Glutamatergic neuron (in vitro differentiated cells): ENCODE results near the gene RNF182. TPM values are rescaled to one million over a fixed set of nuclear protein-coding genes. Genes with fewer than 3 reads are reported as not detected.

Experiments used
- DNase-seq: peaks from one replicate; pipeline ENCODE4 v3.0.0; 2022
- H3K27ac Mint-ChIP-seq: one replicate; pipeline ENCODE4 v1.8.0; 2020; ENCODE audit warnings: mild to moderate bottlenecking, mixed read lengths, inconsistent platforms; ENCODE audit not compliant: unreplicated experiment
- H3K27me3 Mint-ChIP-seq: one replicate; pipeline ENCODE4 v1.8.0; 2020; ENCODE audit warnings: mild to moderate bottlenecking, moderate library complexity, mixed read lengths, inconsistent platforms; ENCODE audit not compliant: unreplicated experiment
- H3K36me3 Mint-ChIP-seq: one replicate; pipeline ENCODE4 v1.8.0; 2020; ENCODE audit warnings: mild to moderate bottlenecking, mixed read lengths, inconsistent platforms; ENCODE audit not compliant: unreplicated experiment
- H3K4me1 Mint-ChIP-seq: one replicate; pipeline ENCODE4 v1.8.0; 2020; ENCODE audit warnings: mild to moderate bottlenecking, low read depth, mixed read lengths, inconsistent platforms; ENCODE audit not compliant: unreplicated experiment
- H3K4me3 Mint-ChIP-seq: one replicate; pipeline ENCODE4 v1.8.0; 2020; ENCODE audit warnings: mild to moderate bottlenecking, mixed read lengths, inconsistent platforms; ENCODE audit not compliant: unreplicated experiment
- H3K9me3 Mint-ChIP-seq: one replicate; pipeline ENCODE4 v1.8.0; 2020; ENCODE audit warnings: mild to moderate bottlenecking, moderate library complexity, mixed read lengths, inconsistent platforms; ENCODE audit not compliant: unreplicated experiment
- total RNA-seq: library from RNA; stranded (reverse); fragmentation: NEBNext Ultra II Directional; extraction: Animal tissue kit (Norgen Biotek cat#: 25700); gene quantifications from one replicate; pipeline ENCODE4 v1.2.1, GENCODE V29; 2021; ENCODE audit not compliant: unreplicated experiment
- TF ChIP-seq, protein P1 (sequence below): fragments of 200-600 bp; sonication (generic); IDR thresholded peaks from one replicate; pipeline ENCODE4 v1.5.0; 2021; ENCODE audit not compliant: partially characterized antibody, unreplicated experiment

The RNF182 gene
- total RNA-seq, 1 donor from 2014 or later: 1.8 TPM

DNA sequence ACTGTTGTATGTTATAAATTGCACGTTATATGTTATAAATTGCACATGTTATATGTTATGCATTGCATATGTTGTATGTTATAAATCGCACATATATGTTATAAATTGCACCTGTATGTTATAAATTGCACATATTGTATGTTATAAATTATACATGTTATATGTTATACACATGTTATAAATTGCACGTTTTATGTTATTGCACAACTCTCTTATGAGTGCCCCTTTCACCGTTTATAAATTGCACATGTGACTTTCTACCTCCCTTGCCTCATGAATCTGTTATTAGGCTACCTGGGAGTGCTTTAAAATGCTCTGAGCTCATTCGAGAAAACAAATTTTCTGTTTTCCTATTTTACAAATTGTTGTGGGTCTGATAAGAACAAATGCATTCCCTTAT is 84.1 kb downstream of the RNF182 start:
- peaks cover 8% of the 10 kb centered on the region for H3K36me3 Mint-ChIP-seq
- H3K4me1 Mint-ChIP-seq: peaks cover 1% of the 10 kb centered on the region
- no peak overlapping the region for H3K27ac Mint-ChIP-seq
- no peak for DNase-seq
- TF ChIP-seq, protein P1, sequence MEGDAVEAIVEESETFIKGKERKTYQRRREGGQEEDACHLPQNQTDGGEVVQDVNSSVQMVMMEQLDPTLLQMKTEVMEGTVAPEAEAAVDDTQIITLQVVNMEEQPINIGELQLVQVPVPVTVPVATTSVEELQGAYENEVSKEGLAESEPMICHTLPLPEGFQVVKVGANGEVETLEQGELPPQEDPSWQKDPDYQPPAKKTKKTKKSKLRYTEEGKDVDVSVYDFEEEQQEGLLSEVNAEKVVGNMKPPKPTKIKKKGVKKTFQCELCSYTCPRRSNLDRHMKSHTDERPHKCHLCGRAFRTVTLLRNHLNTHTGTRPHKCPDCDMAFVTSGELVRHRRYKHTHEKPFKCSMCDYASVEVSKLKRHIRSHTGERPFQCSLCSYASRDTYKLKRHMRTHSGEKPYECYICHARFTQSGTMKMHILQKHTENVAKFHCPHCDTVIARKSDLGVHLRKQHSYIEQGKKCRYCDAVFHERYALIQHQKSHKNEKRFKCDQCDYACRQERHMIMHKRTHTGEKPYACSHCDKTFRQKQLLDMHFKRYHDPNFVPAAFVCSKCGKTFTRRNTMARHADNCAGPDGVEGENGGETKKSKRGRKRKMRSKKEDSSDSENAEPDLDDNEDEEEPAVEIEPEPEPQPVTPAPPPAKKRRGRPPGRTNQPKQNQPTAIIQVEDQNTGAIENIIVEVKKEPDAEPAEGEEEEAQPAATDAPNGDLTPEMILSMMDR: no peak
- peaks cover 6% of the 10 kb centered on the region for H3K9me3 Mint-ChIP-seq
- H3K4me3 Mint-ChIP-seq: no peak overlapping the region
- peaks cover 7% of the 10 kb centered on the region for H3K27me3 Mint-ChIP-seq

DNA sequence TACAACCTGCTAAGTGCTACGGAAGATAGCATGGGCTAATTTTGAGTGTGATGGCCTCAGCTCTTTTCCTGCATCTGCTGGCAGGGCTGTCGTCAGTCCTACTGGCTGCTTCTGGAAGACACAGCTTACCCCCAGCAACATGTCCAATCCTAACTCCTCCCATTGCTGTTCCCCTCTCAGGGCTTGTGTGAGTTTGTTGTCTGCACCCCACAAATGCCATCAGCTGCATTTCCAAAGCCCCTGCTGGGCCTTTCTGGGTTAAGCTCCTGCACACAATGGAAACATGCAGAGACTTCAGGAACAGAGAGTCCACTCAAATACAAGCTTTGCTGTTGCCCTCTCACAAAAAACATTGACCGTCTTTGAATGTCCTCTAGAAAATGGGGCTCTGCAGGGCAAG is 84.7 kb downstream of the RNF182 start:
- no peaks in the 10 kb centered on the region for H3K4me1 Mint-ChIP-seq
- peaks cover 8% of the 10 kb centered on the region for H3K36me3 Mint-ChIP-seq
- TF ChIP-seq, protein P1: no peak
- no peak overlapping the region for H3K4me3 Mint-ChIP-seq
- H3K27ac Mint-ChIP-seq: no peak overlapping the region
- H3K9me3 Mint-ChIP-seq: peaks cover 6% of the 10 kb centered on the region
- H3K27me3 Mint-ChIP-seq: peaks cover 5% of the 10 kb centered on the region
- no peak for DNase-seq

DNA sequence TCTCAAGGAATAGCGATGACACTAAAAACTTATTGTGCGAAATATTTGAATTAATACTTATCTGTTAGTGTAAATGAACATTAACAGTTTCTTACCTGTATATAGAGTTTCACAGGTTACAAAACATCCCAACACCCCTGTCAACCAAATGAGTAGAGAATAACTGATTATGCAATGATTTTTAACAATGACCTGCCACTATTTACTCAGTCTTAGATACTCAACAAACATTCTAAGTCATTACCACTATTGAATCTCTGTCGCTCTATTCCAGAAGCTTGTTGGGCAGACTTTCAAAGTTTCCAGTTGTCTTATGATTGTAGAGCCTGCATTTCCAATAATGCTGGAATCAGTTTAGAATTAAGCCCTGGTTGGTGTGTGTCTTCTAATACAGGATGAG is 85.5 kb downstream of the RNF182 start:
- Mint-ChIP-seq H3K36me3 (peaks cover 8% of the 10 kb centered on the region), H3K4me3 (no peak overlapping the region), H3K9me3 (peaks cover 6% of the 10 kb centered on the region), H3K4me1 (no peaks in the 10 kb centered on the region), H3K27me3 (peaks cover 2% of the 10 kb centered on the region), H3K27ac (no peak overlapping the region)
- TF ChIP-seq, protein P1: no peak
- DNase-seq: no peak

DNA sequence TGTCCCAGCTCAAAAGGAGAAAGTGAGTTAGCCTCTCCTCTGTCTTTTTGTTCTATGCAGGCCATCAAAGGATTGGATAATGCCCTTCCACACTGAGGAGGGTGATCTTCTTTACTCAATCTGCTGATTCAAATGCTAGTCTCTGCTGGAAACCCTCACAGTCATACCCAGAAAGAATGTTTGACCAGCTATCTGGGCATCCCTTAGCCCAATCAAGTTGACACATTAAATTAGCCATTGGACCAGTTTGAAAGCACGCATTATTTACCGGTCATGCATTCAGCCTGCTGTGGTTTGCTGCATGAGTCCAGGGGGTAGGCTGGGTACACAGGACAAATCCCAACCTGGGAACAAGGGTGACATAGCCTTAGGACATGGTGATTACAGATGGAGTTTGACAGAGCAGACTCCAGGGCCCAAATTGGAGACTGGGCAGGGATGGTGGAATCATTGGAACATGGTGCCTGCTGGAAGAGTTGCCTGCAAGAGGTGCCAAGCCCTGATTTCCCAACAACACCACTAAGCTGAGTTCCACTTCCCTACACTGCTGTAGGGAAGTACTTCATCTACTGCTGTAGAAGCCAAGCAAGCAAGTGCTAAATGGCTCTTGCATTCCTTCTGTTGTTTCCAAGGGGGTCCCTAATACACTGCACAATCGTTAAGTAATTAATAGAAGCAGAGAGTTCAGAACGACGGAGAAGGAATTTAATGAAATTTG is 87.7 kb downstream of the RNF182 start:
- Mint-ChIP-seq H3K27ac (no peak overlapping the region), H3K4me3 (no peak overlapping the region), H3K36me3 (peaks cover 8% of the 10 kb centered on the region), H3K4me1 (no peaks in the 10 kb centered on the region), H3K27me3 (peaks cover 2% of the 10 kb centered on the region), H3K9me3 (peaks cover 8% of the 10 kb centered on the region)
- TF ChIP-seq, protein P1: no peak
- DNase-seq: no peak

DNA sequence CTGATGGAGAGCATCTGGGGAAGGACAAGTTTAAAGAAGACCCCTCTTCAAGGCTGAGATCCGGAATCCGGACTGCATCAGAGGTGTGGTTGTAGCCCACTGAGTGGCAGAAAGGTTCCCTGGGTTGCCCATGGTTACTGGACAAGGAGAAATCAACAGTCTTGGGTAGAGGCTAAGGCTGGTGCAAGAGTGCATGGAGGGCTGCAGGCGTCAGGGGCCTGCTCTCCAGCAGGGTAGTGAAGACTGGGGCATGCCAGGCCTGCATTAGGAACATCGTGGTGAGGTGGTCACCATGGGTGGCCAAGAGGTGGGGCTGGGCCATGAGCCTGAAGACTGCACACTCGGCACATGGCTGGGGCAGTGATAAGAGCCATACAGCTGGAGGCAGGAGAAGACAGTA is 91.2 kb downstream of the RNF182 start:
- TF ChIP-seq, protein P1: no peak
- H3K27me3 Mint-ChIP-seq: peaks cover 2% of the 10 kb centered on the region
- H3K4me1 Mint-ChIP-seq: no peaks in the 10 kb centered on the region
- H3K4me3 Mint-ChIP-seq: no peak overlapping the region
- no peak overlapping the region for H3K27ac Mint-ChIP-seq
- DNase-seq: no peak
- peaks cover 8% of the 10 kb centered on the region for H3K9me3 Mint-ChIP-seq
- peaks cover 15% of the 10 kb centered on the region for H3K36me3 Mint-ChIP-seq
